Measurements from ENCODE around the gene ATXN1.
"Not testable (repeated sequence)": the region's sequence is repeated elsewhere in the genome, so short reads cannot be mapped to it uniquely, and the experiment has no call there.

ATXN1 gene

GRCh38 chr6:16570946-16571345, 190.3 kb downstream of the ATXN1 start:
- DNase-seq (ENCODE audit: low spot score) = no peak

- DNase-seq (ENCODE audit: low spot score) = no peak
Measured at GRCh38 chr6:16570221-16570553, 191.1 kb downstream of the ATXN1 start.

- DNase-seq (ENCODE audit: low spot score) = no peak
Measured at GRCh38 chr6:16568128-16568527, 193.1 kb downstream of the ATXN1 start.

GRCh38 chr6:16567071-16567470, 194.2 kb downstream of the ATXN1 start:
- DNase-seq (ENCODE audit: low spot score) = no peak

- no peak for DNase-seq (ENCODE audit: low spot score)
Measured at GRCh38 chr6:16564436-16564835, 196.8 kb downstream of the ATXN1 start.

- no peak for DNase-seq (ENCODE audit: low spot score)
Measured at GRCh38 chr6:16563628-16564240, 197.5 kb downstream of the ATXN1 start.

- DNase-seq (ENCODE audit: low spot score) = no peak
Measured at GRCh38 chr6:16562498-16562897, 198.8 kb downstream of the ATXN1 start.

- no peak for DNase-seq (ENCODE audit: low spot score)
Measured at GRCh38 chr6:16559071-16559470, 202.2 kb downstream of the ATXN1 start.

- DNase-seq (ENCODE audit: low spot score) = no peak
Measured at GRCh38 chr6:16555550-16555949, 205.7 kb downstream of the ATXN1 start.

GRCh38 chr6:16553531-16553930, 207.7 kb downstream of the ATXN1 start:
- no peak for DNase-seq (ENCODE audit: low spot score)

- DNase-seq (ENCODE audit: low spot score) = no peak
Measured at GRCh38 chr6:16551466-16551865, 209.8 kb downstream of the ATXN1 start.

- no peak for DNase-seq (ENCODE audit: low spot score)
Measured at GRCh38 chr6:16548121-16548520, 213.1 kb downstream of the ATXN1 start.

- DNase-seq (ENCODE audit: low spot score) = no peak
Measured at GRCh38 chr6:16547587-16547986, 213.7 kb downstream of the ATXN1 start.

- no peak for DNase-seq (ENCODE audit: low spot score)
Measured at GRCh38 chr6:16546861-16547260, 214.4 kb downstream of the ATXN1 start.

- no peak for DNase-seq (ENCODE audit: low spot score)
Measured at GRCh38 chr6:16545382-16545781, 215.9 kb downstream of the ATXN1 start.

GRCh38 chr6:16544521-16544920, 216.7 kb downstream of the ATXN1 start:
- no peak for DNase-seq (ENCODE audit: low spot score)

- peak; percentile 38 for DNase-seq (ENCODE audit: low spot score)
Measured at GRCh38 chr6:16544006-16544405, 217.3 kb downstream of the ATXN1 start.

GRCh38 chr6:16543521-16543920, 217.7 kb downstream of the ATXN1 start:
- DNase-seq (ENCODE audit: low spot score) = no peak

GRCh38 chr6:16542070-16542469, 219.2 kb downstream of the ATXN1 start:
- no peak for DNase-seq (ENCODE audit: low spot score)

GRCh38 chr6:16540804-16541752, 220.2 kb downstream of the ATXN1 start:
- no peak for DNase-seq (ENCODE audit: low spot score)

GRCh38 chr6:16540383-16540782, 220.9 kb downstream of the ATXN1 start:
- not testable (repeated sequence) for DNase-seq (ENCODE audit: low spot score)

GRCh38 chr6:16539086-16539931, 222.0 kb downstream of the ATXN1 start:
- no peak for DNase-seq (ENCODE audit: low spot score)

- no peak for DNase-seq (ENCODE audit: low spot score)
Measured at GRCh38 chr6:16535564-16535963, 225.7 kb downstream of the ATXN1 start.
